Measurements from ENCODE around the gene FBXL17. TPM values are rescaled to one million over a fixed set of nuclear protein-coding genes. Genes with fewer than 3 reads are reported as not detected.

FBXL17 gene
- total RNA-seq, 1 donor from 2014 or later = 15.9 TPM

GRCh38 chr5:107993341-107993740, 388.6 kb downstream of the FBXL17 start:
- Mint-ChIP-seq H3K27ac (no peak overlapping the region), H3K36me3 (ENCODE audit: insufficient read depth) (no peaks in the 10 kb centered on the region), H3K4me1 (ENCODE audit: low read depth) (no peaks in the 10 kb centered on the region), H3K27me3 (no peaks in the 10 kb centered on the region), H3K4me3 (ENCODE audit: low read depth) (no peak overlapping the region), H3K9me3 (ENCODE audit: low read depth) (peaks cover 5% of the 10 kb centered on the region)
- TF ChIP-seq, protein P1, sequence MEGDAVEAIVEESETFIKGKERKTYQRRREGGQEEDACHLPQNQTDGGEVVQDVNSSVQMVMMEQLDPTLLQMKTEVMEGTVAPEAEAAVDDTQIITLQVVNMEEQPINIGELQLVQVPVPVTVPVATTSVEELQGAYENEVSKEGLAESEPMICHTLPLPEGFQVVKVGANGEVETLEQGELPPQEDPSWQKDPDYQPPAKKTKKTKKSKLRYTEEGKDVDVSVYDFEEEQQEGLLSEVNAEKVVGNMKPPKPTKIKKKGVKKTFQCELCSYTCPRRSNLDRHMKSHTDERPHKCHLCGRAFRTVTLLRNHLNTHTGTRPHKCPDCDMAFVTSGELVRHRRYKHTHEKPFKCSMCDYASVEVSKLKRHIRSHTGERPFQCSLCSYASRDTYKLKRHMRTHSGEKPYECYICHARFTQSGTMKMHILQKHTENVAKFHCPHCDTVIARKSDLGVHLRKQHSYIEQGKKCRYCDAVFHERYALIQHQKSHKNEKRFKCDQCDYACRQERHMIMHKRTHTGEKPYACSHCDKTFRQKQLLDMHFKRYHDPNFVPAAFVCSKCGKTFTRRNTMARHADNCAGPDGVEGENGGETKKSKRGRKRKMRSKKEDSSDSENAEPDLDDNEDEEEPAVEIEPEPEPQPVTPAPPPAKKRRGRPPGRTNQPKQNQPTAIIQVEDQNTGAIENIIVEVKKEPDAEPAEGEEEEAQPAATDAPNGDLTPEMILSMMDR (IDR thresholded peaks at IDR 0.05; ENCODE audit: unreplicated experiment) = no peak
- no peak for DNase-seq (ENCODE audit: low spot score, unreplicated experiment)

DNA sequence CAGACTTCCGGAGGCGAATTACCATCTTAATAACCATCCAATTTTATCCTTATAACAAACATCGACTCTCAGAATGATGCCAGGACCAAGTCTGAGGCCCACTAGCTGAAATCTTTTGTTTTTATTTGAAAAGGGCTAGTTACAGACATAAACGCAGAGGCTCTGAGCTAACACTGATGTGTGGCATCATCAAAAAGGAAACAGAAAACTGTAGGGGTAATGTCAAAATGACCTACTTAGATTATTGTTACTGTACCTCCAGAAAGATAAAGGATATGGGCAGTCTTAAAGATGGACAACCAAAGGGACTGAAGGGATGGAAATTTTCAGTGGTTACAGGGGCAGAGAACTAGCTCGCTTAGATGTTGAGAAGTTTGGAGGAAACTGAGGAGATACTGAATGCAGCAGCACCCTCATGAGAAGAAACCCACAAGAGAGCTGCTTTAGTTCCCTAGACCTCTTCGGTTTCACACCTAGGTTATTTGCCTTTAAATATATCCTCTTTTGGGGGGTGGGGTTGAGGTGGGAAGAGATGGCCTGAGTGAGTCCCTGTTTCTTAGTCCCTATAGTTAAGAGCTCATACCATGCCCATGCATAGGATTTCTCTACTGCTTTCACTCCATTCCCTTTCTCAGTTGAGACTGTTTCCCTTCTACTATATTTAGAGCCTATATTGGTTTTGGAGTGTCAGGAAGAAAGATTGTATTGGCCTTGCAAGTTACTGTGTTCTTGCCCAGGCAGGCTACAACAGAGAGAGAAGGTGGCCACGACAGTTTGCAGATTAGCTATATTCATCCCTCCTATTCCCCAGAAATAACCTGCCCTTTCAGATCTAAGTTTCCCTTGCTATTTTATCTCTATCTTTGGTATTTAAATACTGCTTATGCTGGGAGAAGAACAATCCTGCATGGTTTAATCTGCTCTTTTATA, 390.8 kb downstream of the FBXL17 start:
- no peak overlapping the region for H3K4me3 Mint-ChIP-seq (ENCODE audit: low read depth)
- H3K27me3 Mint-ChIP-seq = no peaks in the 10 kb centered on the region
- TF ChIP-seq, protein P1 (IDR thresholded peaks at IDR 0.05; ENCODE audit: unreplicated experiment) = no peak
- H3K4me1 Mint-ChIP-seq (ENCODE audit: low read depth) = no peaks in the 10 kb centered on the region
- H3K27ac Mint-ChIP-seq = no peak overlapping the region
- H3K36me3 Mint-ChIP-seq (ENCODE audit: insufficient read depth) = no peaks in the 10 kb centered on the region
- H3K9me3 Mint-ChIP-seq (ENCODE audit: low read depth) = peaks cover 5% of the 10 kb centered on the region
- no peak for DNase-seq (ENCODE audit: low spot score, unreplicated experiment)

- Mint-ChIP-seq H3K27ac (no peak overlapping the region), H3K36me3 (ENCODE audit: insufficient read depth) (no peaks in the 10 kb centered on the region), H3K9me3 (ENCODE audit: low read depth) (peaks cover 5% of the 10 kb centered on the region), H3K4me3 (ENCODE audit: low read depth) (no peak overlapping the region), H3K27me3 (no peaks in the 10 kb centered on the region), H3K4me1 (ENCODE audit: low read depth) (peaks cover 2% of the 10 kb centered on the region)
- no peak for DNase-seq (ENCODE audit: low spot score, unreplicated experiment)
- TF ChIP-seq, protein P1 (IDR thresholded peaks at IDR 0.05; ENCODE audit: unreplicated experiment) = no peak
These were observed 396.8 kb downstream of the FBXL17 start for GRCh38 chr5:107985144-107985543.

DNA sequence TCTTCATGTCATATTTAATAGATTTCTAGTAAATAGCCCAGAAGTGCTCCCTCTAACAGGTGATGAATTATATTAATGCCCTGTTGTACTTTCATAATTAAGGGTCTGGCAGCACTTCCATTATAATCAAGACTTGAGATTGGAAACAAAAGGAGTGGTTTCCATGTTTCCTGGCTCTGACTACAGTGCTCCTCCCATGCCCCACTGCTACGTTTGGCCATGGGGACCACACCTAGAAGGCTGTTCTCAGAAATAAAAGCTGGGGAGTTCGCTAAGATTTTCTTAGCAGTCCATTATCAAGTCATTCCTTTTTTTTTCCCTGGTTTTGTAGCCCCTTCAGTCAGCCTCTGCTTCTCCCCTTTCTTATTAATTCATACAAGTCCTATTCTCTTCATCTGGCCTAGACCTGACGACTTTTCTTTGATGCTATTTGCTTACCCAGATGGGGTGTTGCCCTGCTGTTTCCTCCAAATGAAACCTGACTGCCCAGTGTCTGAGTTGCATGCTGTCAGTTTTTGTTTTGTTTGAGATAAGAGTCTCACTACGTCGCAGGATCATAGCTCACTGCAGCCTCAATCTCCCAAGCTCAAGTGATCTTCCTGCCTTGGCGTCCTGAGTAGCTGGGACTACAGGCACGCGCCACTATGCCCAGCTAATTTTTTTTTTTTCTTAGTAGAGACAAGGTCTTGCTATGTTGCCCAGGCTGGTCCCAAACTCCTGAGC, 399.0 kb downstream of the FBXL17 start:
- Mint-ChIP-seq H3K36me3 (ENCODE audit: insufficient read depth) (no peaks in the 10 kb centered on the region), H3K4me1 (ENCODE audit: low read depth) (peaks cover 12% of the 10 kb centered on the region), H3K27me3 (no peaks in the 10 kb centered on the region), H3K27ac (no peak overlapping the region), H3K4me3 (ENCODE audit: low read depth) (no peak overlapping the region), H3K9me3 (ENCODE audit: low read depth) (no peaks in the 10 kb centered on the region)
- TF ChIP-seq, protein P1 (IDR thresholded peaks at IDR 0.05; ENCODE audit: unreplicated experiment) = no peak
- no peak for DNase-seq (ENCODE audit: low spot score, unreplicated experiment)

GRCh38 chr5:107980923-107981692, 400.8 kb downstream of the FBXL17 start:
- no peaks in the 10 kb centered on the region for H3K36me3 Mint-ChIP-seq (ENCODE audit: insufficient read depth)
- no peaks in the 10 kb centered on the region for H3K9me3 Mint-ChIP-seq (ENCODE audit: low read depth)
- TF ChIP-seq, protein P1 (IDR thresholded peaks at IDR 0.05; ENCODE audit: unreplicated experiment) = no peak
- peaks cover 12% of the 10 kb centered on the region for H3K4me1 Mint-ChIP-seq (ENCODE audit: low read depth)
- H3K27me3 Mint-ChIP-seq = no peaks in the 10 kb centered on the region
- DNase-seq (ENCODE audit: low spot score, unreplicated experiment) = no peak
- H3K27ac Mint-ChIP-seq = no peak overlapping the region
- no peak overlapping the region for H3K4me3 Mint-ChIP-seq (ENCODE audit: low read depth)
